Adrenal gland (tissue), 12 donors: ENCODE data around the gene HS2ST1. TPM values are rescaled to one million over a fixed set of nuclear protein-coding genes. Genes with fewer than 3 reads are reported as not detected.
"Not testable (repeated sequence)": the region's sequence is repeated elsewhere in the genome, so short reads cannot be mapped to it uniquely, and the experiment has no call there.

Source experiments
- DNase-seq, 7 donors: peaks; one replicate each; pipeline ENCODE4 v3.0.0-alpha.2; 2019 to 2020
- H3K27ac ChIP-seq, 5 donors: fragments of 200-600 bp; sonication (generic) in 4 of 5; 1 replicate in 3 of 5; 2 replicates in 2 of 5; pipeline versions ENCODE4 v1.5.1 to v1.8.0; 2016 to 2020; ENCODE audit warnings: mild to moderate bottlenecking in 1 of 5
- H3K27me3 ChIP-seq: fragments of 200-600 bp; 2 replicates; pipeline ENCODE4 v1.8.0; 2021
- H3K36me3 ChIP-seq, 2 donors: fragments of 200-600 bp; replicated peaks in 1 of 2; 1 replicate in 1 of 2; 2 replicates in 1 of 2; pipeline versions ENCODE4 v1.5.1 to v1.8.0; 2018 to 2022
- H3K4me1 ChIP-seq, 2 donors: fragments of 200-600 bp; replicated peaks in 1 of 2; 1 replicate in 1 of 2; 2 replicates in 1 of 2; pipeline versions ENCODE4 v1.5.1 to v1.8.0; 2018 to 2021
- H3K4me3 ChIP-seq, 4 donors: fragments of 200-600 bp; sonication (generic) in 3 of 4; one replicate each; pipeline ENCODE4 v1.5.1; 2016 to 2018
- H3K9me3 ChIP-seq, 3 donors: fragments of 200-600 bp; sonication (generic) in 1 of 3; replicated peaks in 1 of 3; 1 replicate in 2 of 3; 2 replicates in 1 of 3; pipeline versions ENCODE4 v1.5.1 to v1.8.0; 2016 to 2021
- POLR2A ChIP-seq, 2 donors: fragments of 450-650 bp; IDR thresholded peaks; one replicate each; pipeline ENCODE4 v1.6.1; 2017; ENCODE audit warnings: antibody characterized with exemption in 2 of 2, mild to moderate bottlenecking in 2 of 2, moderate library complexity in 1 of 2
- WGBS, 4 donors: extraction: QIAGEN DNeasy Blood & Tissue Kit in 2 of 4; methylation state at CpG; one replicate each; pipeline versions ENCODE4 v1.1.5 to v1.1.7; 2013 to 2017; 5-methylcytosine and 5-hydroxymethylcytosine counted together
- intact Hi-C, 2 donors: fragments of 100-400 bp; cut with DNase I; formaldehyde crosslinking; loops; one replicate each; pipeline versions ENCODE4 v1.14.1 to v1.15.0; 2022 to 2023
- polyA plus RNA-seq, 3 donors: library from polyadenylated mRNA; stranded (reverse); fragments of 200-250 nt in 2 of 3; fragments of 350-450 nt in 1 of 3; fragmentation: Illumina TruSeq in 1 of 3; extraction: RNeasy Lipid Tissue Mini Kit (QIAGEN cat#74804) in 1 of 3; gene quantifications; one replicate each; pipeline ENCODE4 v1.2.3, GENCODE V29; 2013 to 2014
- total RNA-seq, 9 donors: library from RNA; depleted of rRNA in 4 of 9; stranded (reverse); fragments of >200 nt in 4 of 9; fragments of 120-200 nt in 1 of 9; fragmentation: NEBNext Ultra II Directional in 1 of 9; extraction: Animal tissue kit (Norgen Biotek cat#: 25700) in 1 of 9; gene quantifications; one replicate each; pipeline versions ENCODE4 v1.1.0 to v1.2.4, GENCODE V29; 2013 to 2023
- TF ChIP-seq, protein P1 (sequence below), 6 experiments: fragments of 450-650 bp in 4 of 6; fragments of 200-600 bp in 2 of 6; sonication (generic) in 1 of 6; IDR thresholded peaks; 1 replicate in 5 of 6; 2 replicates in 1 of 6; pipeline versions ENCODE4 v1.5.1 to v1.8.0; 2016 to 2021; ENCODE audit warnings: antibody characterized with exemption in 6 of 6, mild to moderate bottlenecking in 2 of 6, moderate library complexity in 1 of 6
- donor health status: healthy with polysubstance abuse.
- donor health status: Bipolar disorder and iron deficiency.
- donor health status: DM: yes; HTN: yes; CAD: no.
- donor health status: DM: no; HTN: no; CAD: no.
- donor health status: DM: no; HTN: no; CAD: no.
- donor health status: DM: yes; HTN: yes; CAD: no.

HS2ST1 gene
- total and polyA plus RNA-seq, 12 donors, result 11.2 to 131 (median 46.5) TPM

- Histone ChIP-seq H3K4me1 (peaks cover 0 to 7% of the 10 kb centered on the region in 2 donors), H3K27me3 (no peaks in the 10 kb centered on the region), H3K27ac (no peak overlapping the region), H3K36me3 (no peaks in the 10 kb centered on the region), H3K9me3 (peaks cover 0 to 6% (median 0%) of the 10 kb centered on the region in 3 donors), H3K4me3 (no peak overlapping the region)
- WGBS, 4 donors, result 89 to 97% (median 96%) methylated on average over 1 of the region's 1 CpG
- TF ChIP-seq, protein P1, sequence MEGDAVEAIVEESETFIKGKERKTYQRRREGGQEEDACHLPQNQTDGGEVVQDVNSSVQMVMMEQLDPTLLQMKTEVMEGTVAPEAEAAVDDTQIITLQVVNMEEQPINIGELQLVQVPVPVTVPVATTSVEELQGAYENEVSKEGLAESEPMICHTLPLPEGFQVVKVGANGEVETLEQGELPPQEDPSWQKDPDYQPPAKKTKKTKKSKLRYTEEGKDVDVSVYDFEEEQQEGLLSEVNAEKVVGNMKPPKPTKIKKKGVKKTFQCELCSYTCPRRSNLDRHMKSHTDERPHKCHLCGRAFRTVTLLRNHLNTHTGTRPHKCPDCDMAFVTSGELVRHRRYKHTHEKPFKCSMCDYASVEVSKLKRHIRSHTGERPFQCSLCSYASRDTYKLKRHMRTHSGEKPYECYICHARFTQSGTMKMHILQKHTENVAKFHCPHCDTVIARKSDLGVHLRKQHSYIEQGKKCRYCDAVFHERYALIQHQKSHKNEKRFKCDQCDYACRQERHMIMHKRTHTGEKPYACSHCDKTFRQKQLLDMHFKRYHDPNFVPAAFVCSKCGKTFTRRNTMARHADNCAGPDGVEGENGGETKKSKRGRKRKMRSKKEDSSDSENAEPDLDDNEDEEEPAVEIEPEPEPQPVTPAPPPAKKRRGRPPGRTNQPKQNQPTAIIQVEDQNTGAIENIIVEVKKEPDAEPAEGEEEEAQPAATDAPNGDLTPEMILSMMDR (IDR thresholded peaks at IDR 0.05), result no peak
- no peak for TF ChIP-seq POLR2A (IDR thresholded peaks at IDR 0.05)
- no peak for DNase-seq
- intact Hi-C loops, result no loop called here
These were observed 92.9 kb downstream of the HS2ST1 start for GRCh38 chr1:87007323-87007722.

GRCh38 chr1:87013385-87013784 lies 99.0 kb downstream of the HS2ST1 start:
- H3K27me3 ChIP-seq, H3K36me3 ChIP-seq, DNase-seq, H3K9me3 ChIP-seq, intact Hi-C loops, H3K27ac ChIP-seq, H3K4me1 ChIP-seq, H3K4me3 ChIP-seq: not testable (repeated sequence)

DNA sequence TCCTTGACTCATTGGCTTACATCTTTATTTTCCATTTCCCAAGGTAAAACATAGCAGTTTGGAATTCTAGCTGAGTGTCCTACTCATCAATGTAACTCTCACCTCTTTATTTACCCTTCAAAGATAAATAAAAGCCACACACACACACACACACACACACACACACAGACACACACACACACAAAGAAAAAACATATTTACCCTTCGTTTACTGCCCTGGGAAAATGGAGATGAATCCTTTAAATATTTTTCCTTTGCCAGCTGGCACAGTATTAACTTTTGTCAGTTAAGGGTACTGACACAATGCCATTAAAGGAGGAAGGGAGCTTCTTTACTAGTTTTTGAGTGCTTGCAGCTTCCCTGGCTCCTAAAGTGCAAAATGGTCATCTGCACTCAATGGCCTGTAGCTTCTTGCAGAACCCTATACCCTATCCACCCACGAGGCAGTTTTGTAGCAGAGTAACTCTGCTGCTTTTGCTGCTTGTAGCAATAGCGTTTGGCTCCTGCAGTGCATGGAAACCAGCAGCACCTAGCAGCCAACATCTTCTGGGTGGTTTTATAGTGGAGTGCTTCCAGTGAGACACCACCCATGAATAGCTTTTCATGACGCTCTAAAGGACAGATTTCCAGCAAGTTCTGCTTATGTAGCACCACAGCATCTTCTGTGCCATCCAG lies 103.7 kb downstream of the HS2ST1 start:
- H3K9me3 ChIP-seq, result no peaks in the 10 kb centered on the region
- no peak for DNase-seq
- H3K4me3 ChIP-seq, result no peak overlapping the region
- H3K4me1 ChIP-seq, result peaks cover 0 to 5% of the 10 kb centered on the region in 2 donors
- H3K36me3 ChIP-seq, result no peaks in the 10 kb centered on the region
- intact Hi-C loops, result no loop called here
- H3K27ac ChIP-seq, result no peak overlapping the region
- TF ChIP-seq, protein P1 (IDR thresholded peaks at IDR 0.05), result no peak
- no peak for TF ChIP-seq POLR2A (IDR thresholded peaks at IDR 0.05)
- H3K27me3 ChIP-seq, result no peaks in the 10 kb centered on the region
- WGBS, 4 donors, result 56 to 82% (median 66%) methylated on average over 4 of the region's 4 CpGs

DNA sequence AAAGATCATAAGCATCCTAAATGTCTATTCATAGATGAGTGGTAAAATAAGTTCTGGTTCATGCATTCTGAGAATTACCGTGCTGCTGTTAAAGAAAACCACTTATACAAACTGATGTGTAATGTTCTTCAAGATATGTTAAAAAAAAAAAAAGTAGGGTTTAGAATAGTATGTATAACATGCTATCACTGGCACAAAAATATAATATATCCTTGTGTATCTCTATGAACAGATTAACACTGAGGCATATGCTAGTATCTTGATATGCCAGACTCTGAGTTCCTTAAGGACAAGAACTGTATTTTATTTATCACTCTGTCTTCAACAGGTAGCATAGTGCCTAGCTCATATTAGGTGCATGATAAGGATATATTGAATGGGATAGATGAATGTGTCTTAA lies 108.9 kb downstream of the HS2ST1 start:
- Histone ChIP-seq H3K36me3 (no peaks in the 10 kb centered on the region), H3K27ac (no peak overlapping the region), H3K4me3 (no peak overlapping the region), H3K27me3 (no peaks in the 10 kb centered on the region), H3K4me1 (peaks cover 7 to 8% of the 10 kb centered on the region in 2 donors), H3K9me3 (no peaks in the 10 kb centered on the region)
- intact Hi-C loops, result no loop called here
- DNase-seq, result no peak
- 0 to 2% (median 0%) methylated on average over 1 of the region's 1 CpG for WGBS, 4 donors
- TF ChIP-seq, protein P1 (IDR thresholded peaks at IDR 0.05), result no peak
- TF ChIP-seq POLR2A (IDR thresholded peaks at IDR 0.05), result no peak

DNA sequence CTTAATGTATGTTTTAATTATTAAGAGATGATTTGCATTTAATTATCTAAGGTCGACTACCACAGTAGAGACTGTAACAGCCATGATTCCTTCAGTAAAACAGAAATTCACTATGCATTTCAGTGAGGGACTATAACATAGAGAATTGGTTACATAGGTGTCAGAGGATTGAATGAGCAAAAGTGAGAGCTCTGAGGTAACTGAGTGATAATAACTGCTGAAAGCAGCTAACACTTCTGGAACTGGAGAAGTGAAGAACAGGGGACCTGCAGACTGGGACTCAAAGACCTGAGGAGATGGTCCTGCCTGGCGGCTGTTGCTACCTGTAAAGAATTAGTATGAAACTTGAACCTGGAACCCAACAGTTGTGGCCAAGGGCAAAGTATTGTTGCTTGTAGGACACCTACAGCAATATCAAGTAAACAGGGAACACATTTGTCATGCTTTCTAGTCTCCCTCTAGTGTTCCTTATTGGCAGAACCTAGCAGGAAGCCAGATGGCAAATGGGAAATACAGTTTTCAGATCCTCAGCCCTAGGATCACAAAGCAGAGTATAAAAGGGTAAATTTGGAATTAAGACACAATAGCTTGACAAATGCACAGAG lies 110.6 kb downstream of the HS2ST1 start:
- no peak for DNase-seq
- Histone ChIP-seq H3K36me3 (no peaks in the 10 kb centered on the region), H3K9me3 (no peaks in the 10 kb centered on the region), H3K4me3 (no peak overlapping the region), H3K27ac (no peak overlapping the region), H3K4me1 (peaks cover 5 to 15% of the 10 kb centered on the region in 2 donors), H3K27me3 (no peaks in the 10 kb centered on the region)
- intact Hi-C loops, result no loop called here
- no peak for TF ChIP-seq POLR2A (IDR thresholded peaks at IDR 0.05)
- TF ChIP-seq, protein P1 (IDR thresholded peaks at IDR 0.05), result peak; percentile 19 to 47 (median 39)
- WGBS, 4 donors, result 88 to 100% (median 90%) methylated on average over 2 of the region's 2 CpGs

GRCh38 chr1:87027561-87027960 lies 113.1 kb downstream of the HS2ST1 start:
- intact Hi-C loops, H3K27me3 ChIP-seq, H3K9me3 ChIP-seq, DNase-seq, H3K4me3 ChIP-seq, H3K27ac ChIP-seq, H3K36me3 ChIP-seq: not testable (repeated sequence)
- WGBS, 4 donors, result 70 to 84% (median 79%) methylated on average over 3 to 4 of the region's 4 CpGs
- peaks cover 5 to 15% of the 10 kb centered on the region in 2 donors for H3K4me1 ChIP-seq
